GM21390 (cell line): ENCODE measurements around the gene LRRC27.
"Not testable (repeated sequence)": the region's sequence is repeated elsewhere in the genome, so short reads cannot be mapped to it uniquely, and the experiment has no call there.

Experiments
- ATAC-seq: cut with Tn5 transposase; IDR thresholded peaks from one replicate; pipeline ENCODE4 v1.9.1; 2021; ENCODE audit not compliant: unreplicated experiment

LRRC27 gene

DNA sequence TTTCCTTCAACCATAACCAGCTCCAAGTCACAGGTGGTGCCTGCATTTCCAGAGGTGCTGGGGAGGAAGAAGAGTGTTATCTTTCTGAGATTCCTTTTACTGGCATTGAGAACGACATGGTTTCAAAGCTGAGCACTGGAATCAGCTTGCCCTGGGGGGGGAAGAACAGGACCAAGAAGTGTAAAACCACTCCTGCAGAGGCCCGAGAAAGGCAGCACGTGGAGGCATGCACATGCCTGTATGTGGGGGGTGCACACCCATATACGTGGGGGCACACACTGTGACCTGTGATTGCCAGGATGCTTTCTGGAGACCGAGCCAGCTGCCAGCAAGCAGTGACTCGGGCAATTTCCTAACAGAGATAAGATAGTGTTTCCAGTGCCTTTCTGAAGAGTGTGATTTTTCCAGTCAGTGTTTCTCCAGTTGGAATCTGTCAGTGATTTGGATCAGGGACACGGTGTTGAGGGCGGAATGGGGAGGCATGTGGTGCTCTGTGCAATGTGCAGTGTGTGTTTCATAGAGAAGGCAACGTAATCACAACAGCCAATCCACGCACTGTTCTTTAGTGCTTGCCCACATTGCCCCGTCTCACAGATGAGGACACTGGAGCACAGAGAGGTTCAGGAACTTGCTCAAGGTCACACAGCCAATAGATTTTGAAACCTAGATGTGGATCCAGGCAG is 4.2 kb downstream of the LRRC27 start:
- ATAC-seq: no peak

DNA sequence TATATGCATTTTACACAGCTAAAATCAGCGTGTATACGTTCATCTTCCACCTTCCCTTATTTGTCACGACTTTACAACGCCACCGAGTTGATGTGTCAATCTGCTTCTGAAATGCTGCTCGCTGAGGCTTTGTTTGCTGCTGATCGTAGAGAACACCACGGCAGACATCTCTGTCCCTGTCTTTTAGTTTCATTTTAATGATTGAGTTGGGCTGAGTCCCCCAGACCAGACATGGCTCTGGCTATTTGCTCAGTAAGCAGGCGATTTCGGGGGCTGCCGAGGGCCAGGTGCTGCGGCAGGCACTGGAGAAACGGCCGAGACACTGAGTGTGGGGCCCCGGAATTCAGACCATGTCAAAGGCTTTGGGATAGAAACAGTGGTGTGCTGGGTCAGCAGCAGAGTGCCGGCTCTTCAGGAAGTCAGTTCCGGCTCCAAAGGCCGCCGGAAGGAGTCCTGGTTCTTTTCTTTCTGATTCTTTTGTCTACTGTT is 5.0 kb downstream of the LRRC27 start:
- no peak for ATAC-seq

DNA sequence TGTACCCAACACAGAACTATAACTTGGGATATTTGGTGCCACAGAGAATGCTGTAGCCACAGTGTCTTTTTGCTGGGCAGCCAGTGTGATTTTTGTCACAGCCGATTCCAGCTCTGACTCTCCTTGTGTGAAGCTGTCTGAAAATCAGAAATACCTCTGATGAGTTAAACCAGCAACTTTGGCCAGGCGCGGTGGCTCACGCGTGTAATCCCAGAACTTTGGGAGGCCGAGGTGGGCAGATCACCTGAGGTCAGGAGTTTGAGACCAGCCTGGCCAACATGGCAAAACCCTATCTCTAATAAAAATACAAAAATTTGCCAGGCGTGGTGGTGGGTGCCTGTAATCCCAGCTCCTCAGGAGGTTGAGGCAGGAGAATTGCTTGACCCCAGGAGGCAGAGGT is 5.9 kb downstream of the LRRC27 start:
- ATAC-seq: not testable (repeated sequence)

- ATAC-seq: no peak
Measured at GRCh38 chr10:132338876-132339275, 6.9 kb downstream of the LRRC27 start.

- no peak for ATAC-seq
Measured at GRCh38 chr10:132339276-132339675, 7.3 kb downstream of the LRRC27 start.

DNA sequence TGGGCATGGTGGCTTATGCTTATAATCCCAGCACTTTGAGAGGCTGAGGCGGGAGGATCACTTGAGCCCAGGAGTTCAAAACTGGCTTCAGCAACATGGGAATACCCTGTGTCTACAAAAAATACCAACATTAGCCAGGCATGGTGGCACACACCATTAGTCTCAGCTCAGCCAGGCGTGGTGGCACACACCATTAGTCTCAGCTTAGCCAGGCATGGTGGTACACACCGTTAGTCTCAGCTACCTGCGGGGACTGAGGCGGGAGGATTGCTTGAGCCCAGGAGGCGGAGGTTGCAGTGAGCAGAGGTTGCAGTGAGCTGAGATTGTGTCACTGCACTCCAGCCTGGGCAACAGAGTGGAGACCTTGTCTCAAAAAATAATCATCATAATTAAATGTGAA is 9.0 kb downstream of the LRRC27 start:
- no peak for ATAC-seq

DNA sequence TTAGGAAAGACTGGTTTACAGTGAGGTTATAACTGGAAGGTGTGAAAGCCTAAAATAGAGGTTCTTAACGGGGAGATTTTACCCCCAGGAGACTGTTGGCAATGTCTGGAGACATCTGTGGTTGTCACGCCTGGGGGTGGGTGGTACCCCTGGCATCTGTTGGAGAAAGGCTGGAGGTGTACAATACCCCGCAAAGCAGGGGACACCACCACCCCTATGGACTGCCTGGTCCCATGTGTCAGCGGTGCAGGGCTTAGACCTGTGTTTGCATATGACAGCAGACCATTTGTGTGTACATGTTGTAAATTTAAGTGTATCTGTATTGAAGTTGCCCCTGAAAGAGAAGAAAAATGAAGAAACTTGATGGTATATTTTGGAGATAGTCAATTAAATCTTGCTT is 9.8 kb downstream of the LRRC27 start:
- no peak for ATAC-seq

GRCh38 chr10:132342553-132342952 is 10.6 kb downstream of the LRRC27 start:
- ATAC-seq: no peak

DNA sequence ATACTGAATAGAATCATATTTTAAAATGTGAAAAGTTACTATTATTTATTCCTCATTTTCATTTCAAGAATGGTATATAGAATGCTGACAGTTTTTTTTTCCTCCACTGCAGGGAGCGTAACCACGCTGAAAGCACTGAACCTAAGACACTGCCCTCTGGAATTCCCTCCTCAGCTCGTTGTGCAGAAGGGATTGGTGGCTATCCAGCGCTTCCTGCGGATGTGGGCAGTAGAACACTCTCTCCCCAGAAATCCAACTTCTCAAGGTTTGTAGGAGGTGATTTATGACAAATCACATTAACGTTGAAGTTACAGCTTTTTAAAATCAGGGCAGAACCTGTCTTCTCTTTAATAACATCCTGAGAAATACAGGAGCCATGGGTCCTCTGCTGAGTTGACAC is 12.4 kb downstream of the LRRC27 start:
- no peak for ATAC-seq

- no peak for ATAC-seq
Measured at GRCh38 chr10:132345345-132345744, 13.4 kb downstream of the LRRC27 start.

GRCh38 chr10:132346806-132347205 is 14.8 kb downstream of the LRRC27 start:
- no peak for ATAC-seq

- no peak for ATAC-seq
Measured at GRCh38 chr10:132347211-132347930, 15.4 kb downstream of the LRRC27 start.

DNA sequence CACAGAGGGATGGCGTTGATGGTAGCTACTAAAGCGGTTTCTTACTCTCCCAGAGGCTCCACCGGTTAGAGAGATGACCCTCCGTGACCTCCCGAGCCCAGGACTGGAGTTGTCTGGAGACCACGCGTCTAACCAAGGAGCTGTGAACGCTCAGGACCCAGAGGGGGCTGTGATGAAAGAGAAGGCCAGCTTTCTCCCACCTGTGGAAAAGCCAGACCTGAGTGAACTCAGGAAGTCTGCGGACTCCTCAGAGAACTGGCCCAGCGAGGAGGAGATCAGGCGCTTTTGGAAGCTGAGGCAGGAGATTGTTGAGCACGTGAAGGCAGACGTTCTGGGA is 15.9 kb downstream of the LRRC27 start:
- ATAC-seq: no peak

DNA sequence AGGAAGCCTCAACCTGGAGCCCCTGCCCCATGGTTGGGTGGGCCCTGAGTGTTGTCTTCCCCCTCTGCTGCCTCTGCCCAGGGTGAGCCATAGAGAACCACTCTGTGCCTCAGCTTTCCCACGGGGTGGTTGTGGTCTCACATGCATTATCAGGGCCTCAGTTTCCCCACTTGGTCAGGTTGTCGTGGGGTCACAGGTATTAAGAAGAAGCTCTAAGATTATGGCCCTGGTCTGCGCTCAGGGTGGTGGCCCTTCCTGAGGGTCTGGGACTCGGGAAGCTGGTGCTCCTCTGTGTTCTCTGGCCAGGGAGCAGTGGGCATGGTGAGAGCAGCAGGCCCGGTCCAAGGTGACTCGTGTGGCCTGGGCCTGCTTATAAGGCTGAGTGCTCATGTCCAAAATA is 17.8 kb downstream of the LRRC27 start:
- no peak for ATAC-seq

- ATAC-seq: no peak
Measured at GRCh38 chr10:132350391-132350790, 18.4 kb downstream of the LRRC27 start.

DNA sequence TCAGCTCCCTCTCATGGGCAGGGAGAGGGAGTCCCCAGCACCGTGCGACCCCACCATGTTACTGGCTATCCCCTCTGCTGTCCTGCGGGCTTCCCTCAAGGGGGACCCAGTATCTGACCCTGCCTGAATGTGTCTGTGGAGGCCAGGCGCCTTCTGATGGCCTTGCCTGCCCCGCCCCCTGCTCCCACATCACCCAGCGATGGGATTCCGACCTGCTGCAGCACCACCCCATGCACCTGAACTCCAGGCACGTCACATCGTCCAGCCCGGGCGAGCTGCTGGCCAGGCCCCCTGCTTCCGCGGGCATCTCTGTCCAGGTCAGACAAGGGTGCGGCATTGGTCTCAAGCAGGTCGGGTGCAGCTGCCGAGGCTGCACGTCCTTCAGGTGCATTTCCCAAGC is 19.0 kb downstream of the LRRC27 start:
- ATAC-seq: no peak

DNA sequence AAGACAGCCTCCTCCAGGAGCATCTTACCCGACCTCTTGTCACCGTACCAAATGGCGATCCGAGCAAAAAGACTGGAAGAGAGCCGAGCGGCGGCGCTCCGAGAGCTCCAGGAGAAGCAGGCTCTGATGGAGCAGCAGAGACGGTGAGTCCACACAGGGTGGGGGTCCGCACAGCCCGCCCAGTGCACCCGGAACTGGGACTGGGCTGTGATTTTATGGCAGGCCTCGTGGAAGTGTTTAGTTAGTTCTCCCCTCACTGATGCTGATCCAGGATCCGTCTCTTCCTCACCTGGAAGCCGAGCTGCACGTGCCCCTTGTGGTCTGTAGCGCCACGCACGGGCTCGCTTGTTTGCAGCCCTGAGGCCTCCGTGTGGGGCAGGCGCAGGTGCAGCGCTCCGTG is 19.6 kb downstream of the LRRC27 start:
- ATAC-seq: no peak

- ATAC-seq: not testable (repeated sequence)
Measured at GRCh38 chr10:132352462-132353308, 20.7 kb downstream of the LRRC27 start.

- ATAC-seq: no peak
Measured at GRCh38 chr10:132353456-132354355, 21.7 kb downstream of the LRRC27 start.

GRCh38 chr10:132354356-132355094 is 22.5 kb downstream of the LRRC27 start:
- no peak for ATAC-seq
